Erythroblast (primary cell): Measurements from ENCODE around the gene DCUN1D1.
A peak's percentile ranks its signal among the peaks of the same experiment; 100 is the strongest.

ENCODE experiments used
- DNase-seq, 2 experiments: peaks; one replicate each; lab custom pipeline; 2025; lab: John Stamatoyannopoulos, UW
- GATA1 ChIP-seq: IDR thresholded peaks from 2 replicates; pipeline ENCODE4 v1.6.1; 2011; ENCODE audit warnings: low read depth, mild to moderate bottlenecking, control low read depth, low read length, moderate library complexity
- POLR2A ChIP-seq: IDR thresholded peaks from 2 replicates; pipeline ENCODE4 v1.6.1; 2011; ENCODE audit warnings: mild to moderate bottlenecking, low read length

The DCUN1D1 gene

DNA sequence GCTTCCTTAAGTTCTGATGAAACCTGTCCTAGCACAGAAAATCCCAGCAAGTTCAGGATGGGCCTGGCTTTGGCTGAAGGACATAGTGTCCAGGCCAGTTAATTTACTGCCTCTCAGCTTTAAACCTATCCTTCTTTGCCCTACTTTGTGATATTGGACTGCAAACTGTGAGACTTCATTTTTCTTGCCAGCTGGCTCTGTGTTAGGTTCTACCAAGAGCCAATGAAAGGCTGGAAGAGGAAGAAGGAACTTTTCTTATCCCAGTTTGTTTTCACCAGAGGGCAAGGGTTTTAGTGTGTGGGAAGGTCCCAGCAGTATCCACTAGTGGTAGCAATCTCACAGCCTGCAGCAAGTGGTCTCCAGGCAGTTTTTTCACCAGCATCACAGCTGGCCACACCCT lies 18.2 kb downstream of the DCUN1D1 start:
- DNase-seq: peak; percentile 40 to 50

DNA sequence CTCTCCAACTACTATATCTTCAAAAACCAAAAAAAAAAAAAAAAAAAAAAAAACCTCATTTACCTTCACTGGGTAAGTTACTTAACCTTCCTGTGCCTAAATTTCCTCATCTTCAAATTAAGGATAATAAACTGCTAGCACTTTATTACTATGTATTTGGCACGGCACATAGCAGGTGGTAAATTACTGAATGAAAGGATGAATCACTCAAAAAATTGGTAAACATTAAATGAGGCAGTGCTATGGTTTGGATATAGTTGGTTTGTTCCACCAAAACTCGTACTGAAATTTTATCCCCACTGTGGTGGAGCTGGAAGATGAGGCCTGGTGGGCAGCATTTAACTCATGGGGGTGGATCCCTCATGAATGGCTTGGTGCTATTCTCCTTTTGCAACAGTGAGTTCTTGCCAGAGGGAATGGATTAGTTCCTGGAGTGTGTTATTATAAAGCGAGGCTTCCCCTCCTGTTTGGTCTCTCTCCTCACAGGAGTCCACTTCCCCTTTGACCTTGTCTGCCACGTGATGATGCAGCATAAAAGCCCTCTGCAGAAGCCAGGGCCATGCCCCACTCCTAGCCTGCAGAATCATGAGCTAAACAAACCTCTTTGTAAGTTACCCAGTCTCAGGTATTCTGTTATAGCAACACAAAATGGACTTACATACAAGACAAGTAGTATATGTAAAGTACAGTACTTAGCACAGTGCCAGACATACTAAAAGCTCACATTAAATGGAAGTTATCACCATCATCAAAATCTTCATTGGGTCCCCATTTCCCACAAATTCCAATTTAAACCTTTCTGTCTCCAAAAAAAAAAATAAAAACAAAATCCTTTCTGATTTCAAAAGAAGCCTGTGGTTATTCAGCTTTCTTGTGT lies 20.6 kb downstream of the DCUN1D1 start:
- TF ChIP-seq POLR2A: no peak
- no peak for TF ChIP-seq GATA1
- DNase-seq: peak; percentile 35 to 37

More for the DNA sequence above, 18.2 kb downstream of the DCUN1D1 start:
- TF ChIP-seq POLR2A: no peak
- no peak for TF ChIP-seq GATA1

- TF ChIP-seq POLR2A: peak; percentile 0
- no peak for TF ChIP-seq GATA1
- DNase-seq: no peak
Measured at GRCh38 chr3:182957676-182958266, 22.6 kb downstream of the DCUN1D1 start.

DNA sequence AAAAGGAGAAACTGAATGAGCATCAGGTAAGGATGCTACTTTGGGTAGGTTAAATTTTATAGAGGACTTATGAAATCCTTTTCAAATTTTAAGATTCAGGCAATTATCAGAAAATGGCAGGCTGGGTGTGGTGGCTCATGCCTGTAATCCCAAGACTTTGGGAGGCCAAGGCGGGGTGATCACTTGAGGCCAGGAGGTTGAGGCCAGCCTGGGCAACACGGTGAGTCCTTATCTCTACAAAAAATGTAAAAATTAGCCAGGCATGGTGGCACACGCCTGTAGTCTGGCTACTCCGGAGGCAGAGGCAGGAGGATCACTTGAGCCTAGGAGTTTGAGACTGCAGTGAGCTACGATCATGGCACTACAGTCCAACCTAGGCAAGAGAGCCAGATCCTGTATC lies 23.1 kb downstream of the DCUN1D1 start:
- DNase-seq: peak; percentile 89 to 95
- TF ChIP-seq GATA1 (no peak), POLR2A (peak; percentile 34)

DNA sequence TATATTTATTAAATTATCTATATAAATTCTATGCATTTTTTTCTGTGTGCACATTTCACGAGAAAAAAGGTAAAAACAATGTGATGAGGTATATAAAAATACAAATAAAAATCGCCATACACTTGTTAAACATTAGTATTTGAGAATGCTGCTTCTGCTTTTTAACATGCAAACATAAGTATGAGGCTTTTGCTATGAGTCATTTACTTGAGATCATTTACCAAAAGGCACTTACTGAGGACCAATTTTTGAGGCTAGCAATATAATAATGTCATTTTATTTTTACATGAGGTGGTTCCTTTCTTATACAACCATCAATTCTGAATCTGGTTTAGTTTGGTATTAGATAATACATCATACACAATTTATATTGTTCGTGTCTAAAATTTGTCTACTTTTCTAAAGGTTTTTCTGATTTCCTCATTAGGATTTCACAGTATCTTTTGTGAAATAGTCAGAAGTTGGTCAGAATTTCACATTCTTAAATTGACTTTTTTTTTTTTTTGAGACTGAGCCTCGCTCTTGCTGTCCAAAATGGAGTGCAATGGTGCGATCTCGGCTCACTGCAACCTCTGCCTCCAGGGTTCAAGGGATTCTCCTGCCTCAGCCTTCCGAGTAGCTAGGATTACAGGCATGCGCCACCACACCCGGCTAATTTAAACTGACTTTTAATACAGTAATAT lies 25.6 kb downstream of the DCUN1D1 start:
- TF ChIP-seq POLR2A: no peak
- TF ChIP-seq GATA1: no peak
- no peak for DNase-seq

DNA sequence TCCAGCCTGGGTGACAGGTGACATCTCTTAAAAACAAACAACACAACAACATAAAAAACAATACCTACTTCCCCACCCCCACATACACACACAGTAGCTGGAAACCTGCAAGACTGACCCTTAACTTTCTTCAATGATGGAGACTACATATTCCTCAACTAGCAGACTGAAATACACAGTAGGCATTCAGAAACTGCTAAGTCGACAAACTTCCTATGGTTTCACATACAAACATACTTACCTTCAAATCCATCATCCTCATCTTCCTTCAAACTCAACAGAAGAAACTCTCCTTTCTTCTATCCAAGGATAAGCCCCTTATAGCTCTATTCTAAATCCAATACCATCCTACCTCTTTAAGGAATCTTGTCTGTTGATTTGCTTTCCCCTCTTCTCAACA lies 30.6 kb downstream of the DCUN1D1 start:
- no peak for DNase-seq
- TF ChIP-seq POLR2A: no peak
- TF ChIP-seq GATA1: no peak

DNA sequence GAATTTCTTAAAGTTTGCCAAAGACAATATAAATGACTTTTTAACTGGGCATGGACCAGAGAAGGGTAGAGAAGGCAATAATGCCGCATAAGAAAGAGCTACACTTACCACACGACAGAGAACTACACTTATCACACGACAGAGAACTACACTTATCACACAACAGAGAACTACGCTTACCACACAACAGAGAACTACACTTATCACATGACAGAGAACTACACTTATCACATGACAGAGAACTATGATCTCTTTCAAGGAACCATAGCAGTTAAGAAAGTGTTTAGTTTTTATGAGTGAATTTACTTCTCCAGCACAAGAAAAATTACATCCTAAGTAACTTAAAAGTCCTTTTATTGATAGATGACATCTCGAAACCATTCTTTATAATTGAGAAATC lies 32.0 kb downstream of the DCUN1D1 start:
- TF ChIP-seq POLR2A (peak; percentile 48), GATA1 (no peak)

GRCh38 chr3:182947888-182948287 lies 32.5 kb downstream of the DCUN1D1 start:
- peak; percentile 68 to 78 for DNase-seq

More for the DNA sequence above, 32.0 kb downstream of the DCUN1D1 start:
- DNase-seq: peak; percentile 63 to 83

DNA sequence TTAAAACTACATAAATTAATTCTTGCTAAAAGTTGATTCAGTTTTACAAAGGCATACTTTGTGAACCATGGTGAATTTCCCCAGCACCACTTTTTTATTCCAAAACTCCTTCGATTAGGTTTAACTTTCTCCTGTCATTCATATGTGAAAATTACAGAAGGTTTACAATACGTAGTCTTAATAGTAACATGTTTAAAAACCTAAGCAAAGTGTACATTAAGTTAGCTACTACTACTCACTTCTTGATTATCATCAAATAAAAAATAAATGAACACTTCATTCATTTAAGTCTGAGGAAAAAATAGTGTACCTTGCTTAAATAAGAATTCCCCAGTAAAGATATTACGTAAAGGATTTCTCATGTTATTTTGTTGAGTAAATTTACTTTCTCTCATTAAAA lies 38.6 kb downstream of the DCUN1D1 start:
- no peak for DNase-seq

More at GRCh38 chr3:182947888-182948287, 32.5 kb downstream of the DCUN1D1 start:
- TF ChIP-seq GATA1: no peak
- no peak for TF ChIP-seq POLR2A

GRCh38 chr3:182940266-182940808 lies 40.0 kb downstream of the DCUN1D1 start:
- DNase-seq: no peak
- TF ChIP-seq GATA1 (no peak), POLR2A (no peak)

More for the DNA sequence above, 38.6 kb downstream of the DCUN1D1 start:
- no peak for TF ChIP-seq POLR2A
- no peak for TF ChIP-seq GATA1

DNA sequence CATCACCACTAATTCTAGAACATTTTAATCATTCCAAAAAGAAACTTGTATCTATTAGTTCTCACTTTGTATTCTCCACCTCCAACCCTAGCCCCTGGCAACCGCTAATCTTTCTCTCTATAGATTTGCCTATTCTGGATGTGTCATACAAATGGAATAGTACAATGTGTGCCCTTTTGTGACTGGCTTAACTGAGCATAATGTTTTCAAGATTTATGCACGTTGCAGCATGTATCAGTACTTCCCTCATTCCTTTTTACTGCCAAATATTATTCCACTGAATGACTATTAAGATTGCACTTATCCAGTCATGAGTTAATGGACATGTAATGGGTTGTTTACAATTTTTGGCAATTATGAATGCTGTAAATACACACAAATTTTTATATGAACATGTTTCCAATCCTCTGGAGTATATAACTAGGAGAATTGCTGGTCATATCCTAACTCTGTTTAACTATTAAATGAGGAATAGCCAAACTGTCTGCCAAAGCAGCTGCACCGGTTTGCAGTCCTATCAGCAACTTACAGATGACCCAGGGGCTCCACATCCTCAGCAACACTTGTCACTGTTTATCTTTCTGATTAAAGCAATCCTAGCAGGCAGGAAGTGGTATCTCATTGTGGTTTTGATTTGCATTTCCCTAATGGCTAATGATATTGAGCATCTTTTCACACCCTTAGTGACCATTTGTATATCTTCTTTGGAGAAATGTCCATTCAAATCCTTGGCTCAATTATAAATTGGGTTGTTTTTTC lies 42.9 kb downstream of the DCUN1D1 start:
- TF ChIP-seq POLR2A (no peak), GATA1 (no peak)
- peak; percentile 85 to 93 for DNase-seq

- DNase-seq: no peak
- TF ChIP-seq POLR2A (no peak), GATA1 (no peak)
Measured at GRCh38 chr3:182936918-182937285, 43.4 kb downstream of the DCUN1D1 start.

GRCh38 chr3:182936239-182936917 lies 44.0 kb downstream of the DCUN1D1 start:
- DNase-seq: no peak
- no peak for TF ChIP-seq POLR2A
- no peak for TF ChIP-seq GATA1
